RWPE2 (cell line): ENCODE results near the gene VSIG8.

Experiments used
- ATAC-seq: fragments of 200-7000 bp; cut with Tn5 transposase; 3 replicates; pipeline ENCODE4 v1.9.1; 2021; ENCODE audit warnings: low read depth
- DNase-seq: peaks from one replicate; pipeline ENCODE4 v3.0.0-alpha.2; 2020; ENCODE audit warnings: low spot score
- H3K27ac ChIP-seq: fragments of 450-650 bp; 2 replicates; pipeline ENCODE4 v1.5.1; 2017; ENCODE audit warnings: mild to moderate bottlenecking; ENCODE audit not compliant: poor library complexity, severe bottlenecking
- H3K27me3 ChIP-seq: fragments of 250-450 bp; sonication (Bioruptor Pico); 2 replicates; pipeline ENCODE4 v1.5.1; 2021; ENCODE audit warnings: mild to moderate bottlenecking, moderate library complexity; ENCODE audit not compliant: insufficient read depth, poor library complexity, severe bottlenecking
- H3K36me3 ChIP-seq: fragments of 250-450 bp; sonication (Bioruptor Pico); 2 replicates; pipeline ENCODE4 v1.5.1; 2020; ENCODE audit warnings: low read depth, mild to moderate bottlenecking, moderate library complexity
- H3K4me1 ChIP-seq: fragments of 250-450 bp; sonication (Bioruptor Pico); 2 replicates; pipeline ENCODE4 v1.5.1; 2021; ENCODE audit warnings: mild to moderate bottlenecking, moderate library complexity; ENCODE audit not compliant: insufficient read depth, poor library complexity, severe bottlenecking
- H3K4me3 ChIP-seq: fragments of 250-450 bp; sonication (Bioruptor Pico); 2 replicates; pipeline ENCODE4 v1.5.1; 2021; ENCODE audit warnings: mild to moderate bottlenecking, moderate library complexity; ENCODE audit not compliant: severe bottlenecking
- H3K9me3 ChIP-seq: fragments of 250-450 bp; sonication (Bioruptor Pico); 2 replicates; pipeline ENCODE4 v1.5.1; 2021; ENCODE audit warnings: mild to moderate bottlenecking, moderate library complexity; ENCODE audit not compliant: severe bottlenecking
- TF ChIP-seq, protein P1 (sequence below): fragments of 450-650 bp; IDR thresholded peaks from one replicate; pipeline ENCODE4 v1.5.1; 2017; ENCODE audit warnings: mild to moderate bottlenecking, moderate library complexity; ENCODE audit not compliant: poor library complexity, severe bottlenecking

Gene VSIG8

GRCh38 chr1:159804924-159805323 lies 57.5 kb downstream of the VSIG8 start:
- Histone ChIP-seq H3K27me3 (no peaks in the 10 kb centered on the region), H3K9me3 (no peaks in the 10 kb centered on the region), H3K27ac (no peak overlapping the region), H3K4me3 (no peak overlapping the region), H3K4me1 (no peaks in the 10 kb centered on the region), H3K36me3 (no peaks in the 10 kb centered on the region)
- TF ChIP-seq, protein P1, sequence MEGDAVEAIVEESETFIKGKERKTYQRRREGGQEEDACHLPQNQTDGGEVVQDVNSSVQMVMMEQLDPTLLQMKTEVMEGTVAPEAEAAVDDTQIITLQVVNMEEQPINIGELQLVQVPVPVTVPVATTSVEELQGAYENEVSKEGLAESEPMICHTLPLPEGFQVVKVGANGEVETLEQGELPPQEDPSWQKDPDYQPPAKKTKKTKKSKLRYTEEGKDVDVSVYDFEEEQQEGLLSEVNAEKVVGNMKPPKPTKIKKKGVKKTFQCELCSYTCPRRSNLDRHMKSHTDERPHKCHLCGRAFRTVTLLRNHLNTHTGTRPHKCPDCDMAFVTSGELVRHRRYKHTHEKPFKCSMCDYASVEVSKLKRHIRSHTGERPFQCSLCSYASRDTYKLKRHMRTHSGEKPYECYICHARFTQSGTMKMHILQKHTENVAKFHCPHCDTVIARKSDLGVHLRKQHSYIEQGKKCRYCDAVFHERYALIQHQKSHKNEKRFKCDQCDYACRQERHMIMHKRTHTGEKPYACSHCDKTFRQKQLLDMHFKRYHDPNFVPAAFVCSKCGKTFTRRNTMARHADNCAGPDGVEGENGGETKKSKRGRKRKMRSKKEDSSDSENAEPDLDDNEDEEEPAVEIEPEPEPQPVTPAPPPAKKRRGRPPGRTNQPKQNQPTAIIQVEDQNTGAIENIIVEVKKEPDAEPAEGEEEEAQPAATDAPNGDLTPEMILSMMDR: no peak
- ATAC-seq: peak; percentile 57; the same call in 1 of the 3 replicates
- DNase-seq: no peak
